ENCODE results near the gene SOSTDC1.
A peak's percentile ranks its signal among the peaks of the same experiment; 100 is the strongest.
"Not testable (repeated sequence)": the region's sequence is repeated elsewhere in the genome, so short reads cannot be mapped to it uniquely, and the experiment has no call there.

Gene SOSTDC1

DNA sequence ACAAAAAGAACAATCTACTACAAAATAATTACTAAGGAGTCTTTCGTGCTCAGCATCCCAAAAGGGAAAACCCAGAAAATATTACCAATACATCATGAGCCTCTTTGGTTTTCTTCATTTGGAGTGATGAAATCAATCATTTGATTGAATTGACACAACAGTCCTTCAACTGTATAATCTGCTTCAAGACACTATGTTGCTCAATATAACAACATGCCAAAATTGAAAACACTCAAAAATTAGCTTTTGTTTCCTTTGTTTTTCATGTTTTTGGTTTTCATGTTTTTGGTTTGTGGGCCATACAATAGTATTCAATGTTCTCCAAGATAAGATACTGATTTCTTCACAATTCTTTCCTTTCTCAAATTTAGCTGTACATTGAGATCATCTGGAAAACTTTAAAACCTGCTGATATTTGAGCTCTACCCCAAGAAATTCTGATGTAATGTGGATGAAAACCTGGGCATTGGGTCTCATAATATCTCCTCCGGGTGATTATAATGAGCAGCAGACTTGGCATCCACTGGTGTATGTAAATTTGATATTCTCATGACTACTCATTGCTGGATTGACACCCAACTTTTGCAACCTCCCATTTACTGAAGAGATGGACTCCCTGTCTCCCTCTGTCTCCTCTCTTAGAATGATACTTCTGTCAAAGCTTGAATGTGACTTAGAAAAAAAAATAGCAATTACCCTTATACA is 4.6 kb downstream of the SOSTDC1 start:
- no peak for DNase-seq

DNA sequence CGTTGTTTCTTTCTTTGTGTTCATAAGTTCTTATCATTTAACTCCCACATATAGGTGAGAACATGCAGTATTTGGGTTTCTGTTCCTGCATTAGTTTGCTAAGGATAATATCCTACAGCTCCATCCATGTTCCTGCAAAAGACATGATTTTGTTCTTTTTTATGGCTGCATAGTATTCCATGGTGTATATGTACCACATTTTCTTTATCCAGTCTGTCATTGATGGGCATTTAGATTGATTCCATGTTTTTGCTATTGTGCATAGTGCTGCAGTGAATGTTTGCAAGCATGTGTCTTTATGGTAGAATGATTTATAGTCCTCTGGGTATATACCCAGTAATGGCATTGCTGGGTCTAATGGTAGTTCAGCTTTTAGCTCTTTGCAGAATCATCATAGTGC is 9.2 kb downstream of the SOSTDC1 start:
- DNase-seq: not testable (repeated sequence)

DNA sequence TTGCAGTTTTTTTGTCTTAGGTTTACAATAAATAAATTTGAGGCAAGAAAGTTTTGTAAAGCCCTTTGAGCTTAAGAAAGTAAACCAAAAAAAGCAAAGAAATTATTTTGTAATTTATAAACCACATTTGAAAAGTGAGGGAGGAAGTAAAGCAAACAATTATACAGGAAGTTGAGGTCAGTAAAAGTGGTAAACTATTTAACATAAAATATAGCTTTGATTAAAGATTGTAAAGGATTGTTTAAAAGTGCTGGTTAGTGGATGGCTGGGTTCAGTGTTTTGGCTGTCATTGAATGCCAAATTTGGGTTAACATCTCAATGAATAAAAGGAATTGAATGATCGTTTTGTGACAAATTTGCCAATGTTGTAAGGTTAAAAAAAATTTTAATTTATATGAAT is 9.9 kb downstream of the SOSTDC1 start:
- no peak for DNase-seq

DNA sequence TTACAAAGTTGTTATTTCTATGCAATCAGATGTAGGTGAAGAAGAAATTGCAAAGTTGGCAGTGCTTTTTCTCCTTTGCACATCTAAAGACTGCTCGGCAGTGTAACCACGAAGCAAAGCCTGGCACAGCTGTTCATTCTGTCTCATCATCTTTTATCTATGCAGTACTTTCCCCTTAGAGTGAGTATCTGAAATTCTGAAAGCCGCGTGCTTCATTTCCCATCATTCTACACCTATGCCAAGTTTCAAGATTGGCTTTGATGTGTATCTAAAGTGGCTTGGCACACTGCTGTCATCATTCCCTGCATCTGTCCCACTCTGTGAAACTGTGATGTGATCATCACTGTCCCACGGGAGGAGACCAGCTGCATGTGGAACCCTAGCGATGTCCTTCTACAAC is 15.2 kb downstream of the SOSTDC1 start:
- no peak for DNase-seq

DNA sequence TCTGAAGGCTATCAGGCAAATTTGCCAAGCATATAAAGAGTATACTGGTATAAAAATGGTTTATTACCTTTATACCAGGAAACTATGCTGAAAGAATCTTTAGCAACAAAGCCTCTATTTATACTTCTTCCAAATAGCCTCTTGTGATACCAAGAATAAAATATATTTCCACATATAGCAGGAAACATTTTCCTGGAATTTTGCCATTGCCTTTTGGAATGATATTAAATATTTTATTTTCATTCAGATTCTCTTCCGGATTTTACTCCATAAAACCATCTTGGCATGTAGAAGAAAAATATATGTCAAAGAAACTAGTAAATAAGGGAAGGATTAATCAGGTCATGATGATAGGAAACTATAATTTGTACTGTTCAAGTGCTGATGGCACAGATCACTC is 17.7 kb downstream of the SOSTDC1 start:
- DNase-seq: no peak

DNA sequence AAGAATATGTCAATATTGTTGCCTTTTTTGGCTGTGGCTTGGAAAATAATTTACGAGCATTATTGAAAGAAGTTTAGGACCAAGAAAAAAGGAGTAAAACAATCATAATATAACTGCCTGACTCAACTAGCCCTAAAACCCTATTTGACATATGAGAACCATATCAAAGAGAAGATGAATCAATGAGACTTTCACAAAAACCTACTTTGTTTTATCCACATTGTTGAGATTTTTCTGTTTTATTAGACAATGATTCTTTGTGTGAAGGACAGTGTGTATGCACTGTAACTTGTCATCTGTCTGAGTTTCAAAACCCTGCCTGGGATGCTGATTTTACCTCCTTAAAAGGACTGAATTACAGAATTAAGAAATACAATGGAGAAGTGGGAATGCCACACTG is 19.0 kb downstream of the SOSTDC1 start:
- no peak for DNase-seq

DNA sequence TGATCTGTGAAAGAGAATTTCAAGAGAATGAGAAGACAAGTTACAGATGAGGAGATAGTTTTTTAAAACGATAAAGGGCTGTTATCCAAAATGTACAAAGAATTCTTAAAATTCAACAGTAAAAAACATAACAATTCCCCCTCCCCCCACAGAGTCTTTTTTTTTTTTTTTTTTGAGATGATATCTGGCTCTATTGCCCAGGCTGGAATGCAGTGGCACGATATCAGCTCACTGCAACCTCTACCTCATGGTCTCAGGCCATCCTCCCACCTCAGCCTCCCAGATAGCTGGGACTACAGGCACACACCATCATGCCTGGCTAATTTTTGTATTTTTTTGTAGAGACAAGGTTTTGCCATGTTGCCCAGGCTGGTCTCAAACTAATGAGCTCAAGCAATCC is 21.7 kb downstream of the SOSTDC1 start:
- DNase-seq: not testable (repeated sequence)

DNA sequence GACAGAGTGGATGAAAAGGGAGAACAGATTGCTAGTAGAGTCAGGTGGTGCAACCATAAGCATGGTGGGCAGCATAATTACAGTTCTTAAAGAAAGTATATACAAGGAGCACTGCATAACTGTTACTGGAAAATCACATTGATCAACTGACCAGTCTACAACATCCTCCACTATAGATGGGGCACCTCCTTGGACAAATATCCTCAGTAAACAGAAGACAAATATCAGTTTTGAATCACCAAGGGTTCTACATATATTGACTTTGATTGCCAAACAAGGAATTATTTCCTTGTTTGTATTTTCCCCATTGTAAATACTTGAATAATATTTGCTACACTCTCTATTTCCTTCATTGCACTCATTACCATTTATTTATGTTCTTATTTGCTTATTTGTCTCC is 26.6 kb downstream of the SOSTDC1 start:
- no peak for DNase-seq

DNA sequence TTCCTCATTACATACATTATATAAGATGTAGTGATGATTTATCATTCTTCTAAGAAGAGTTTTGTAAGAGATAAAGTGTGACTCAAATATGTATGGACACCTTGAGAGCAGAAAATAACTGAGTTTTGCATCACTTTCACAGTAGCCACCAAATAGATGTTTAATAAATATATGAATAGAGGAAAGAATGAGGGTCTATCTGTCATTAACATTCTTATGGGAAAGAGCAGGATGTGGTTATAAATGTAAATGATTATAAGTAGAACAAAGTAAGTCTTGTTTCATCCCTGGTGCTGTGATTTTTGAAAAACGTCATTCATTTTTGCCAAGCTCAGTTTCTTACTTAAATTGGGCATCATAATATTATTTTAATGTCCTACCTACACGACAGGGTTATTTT is 29.2 kb downstream of the SOSTDC1 start:
- no peak for DNase-seq

DNA sequence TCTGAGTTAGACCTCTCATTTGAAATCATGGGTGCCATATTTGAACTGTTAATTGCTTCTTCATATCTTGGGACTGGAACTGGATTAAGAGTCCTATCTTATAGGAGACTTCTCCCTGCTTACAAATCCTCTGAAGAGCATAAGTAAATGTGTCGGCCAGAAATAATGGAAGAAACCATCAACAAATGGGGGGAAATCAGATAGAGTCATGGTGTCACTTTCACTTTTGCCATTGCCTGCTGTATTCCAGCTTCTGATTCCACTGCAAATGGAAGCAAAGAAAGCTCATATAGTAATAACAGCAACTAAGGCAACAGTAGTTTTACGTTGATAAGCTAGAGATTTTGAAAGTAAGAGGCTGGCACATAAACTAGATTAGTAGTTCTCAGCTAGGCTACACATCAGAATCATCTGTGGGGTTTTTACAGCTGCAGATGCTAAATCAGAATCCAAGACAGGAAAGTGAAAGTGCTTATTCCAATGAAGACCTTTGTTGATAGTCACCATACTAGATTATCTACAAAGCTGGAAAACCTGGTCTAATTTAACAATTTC is 31.9 kb downstream of the SOSTDC1 start:
- no peak for DNase-seq

DNA sequence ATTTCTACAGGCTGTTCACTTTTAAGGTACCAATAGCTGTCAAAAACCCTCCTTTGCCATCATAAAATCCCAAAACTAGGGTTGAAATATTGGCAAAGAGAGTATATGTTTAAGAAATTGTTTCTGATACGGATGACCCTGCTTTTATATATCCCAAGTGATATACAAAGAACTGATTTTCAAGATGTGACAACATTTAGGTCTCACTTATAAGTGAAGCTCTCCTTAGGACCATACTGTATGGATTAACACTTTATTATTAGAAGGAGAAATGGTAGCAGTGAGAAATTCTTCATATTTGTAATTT is 33.2 kb downstream of the SOSTDC1 start:
- no peak for DNase-seq

DNA sequence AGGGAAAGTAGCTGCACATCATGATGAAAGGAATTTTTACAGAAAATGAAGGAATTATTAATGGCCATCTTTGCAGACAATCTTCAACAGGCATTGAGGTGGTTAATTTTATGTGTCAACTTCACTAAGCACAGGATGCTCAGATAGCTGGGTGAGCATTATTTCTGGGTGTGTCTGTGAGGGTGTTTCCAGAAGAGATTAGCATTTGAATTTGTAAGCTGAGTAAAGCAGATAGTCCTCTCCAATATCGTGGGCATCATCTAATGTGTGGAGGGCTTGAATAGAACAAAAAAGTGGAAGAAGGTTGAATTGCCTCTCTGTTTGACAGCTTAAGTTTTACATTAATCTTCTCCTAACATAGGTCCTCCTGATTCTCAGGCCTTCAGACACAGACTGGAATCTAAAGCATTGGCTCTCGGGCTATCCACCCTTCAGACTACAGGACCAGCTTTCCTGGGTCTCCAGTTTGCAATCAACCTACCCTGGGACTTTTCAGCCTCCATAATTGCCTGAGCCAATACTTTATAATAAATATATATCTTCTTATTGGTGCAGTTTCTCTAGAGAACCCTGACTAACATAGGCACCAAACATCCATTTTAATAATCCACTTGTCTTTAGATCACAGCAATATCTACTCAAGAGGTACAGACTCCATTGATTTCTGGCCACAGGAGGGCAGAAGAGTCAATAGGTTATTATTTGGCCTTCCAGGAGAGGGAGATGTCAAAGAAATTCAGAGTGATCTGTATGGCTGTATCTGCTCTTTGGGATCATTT is 33.7 kb downstream of the SOSTDC1 start:
- DNase-seq: peak; percentile 56

DNA sequence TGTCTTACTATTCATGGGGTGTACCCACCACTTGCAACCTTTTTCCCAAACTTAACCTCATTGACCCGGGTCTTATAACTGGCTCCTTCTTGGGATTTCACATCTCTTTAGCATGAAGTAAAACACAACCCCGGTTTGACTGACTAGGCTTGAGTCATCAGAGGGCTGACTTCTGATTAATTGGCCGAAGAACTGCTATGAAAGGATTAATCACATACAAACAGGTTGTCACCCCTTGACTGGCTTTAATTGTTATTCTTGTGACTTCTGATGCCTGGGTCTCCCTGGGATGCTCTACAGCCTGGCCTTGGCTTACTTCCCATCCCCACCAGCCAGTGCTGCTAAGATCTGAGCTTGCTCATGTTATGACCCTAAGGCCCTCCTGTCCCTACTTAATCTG is 35.4 kb downstream of the SOSTDC1 start:
- no peak for DNase-seq

DNA sequence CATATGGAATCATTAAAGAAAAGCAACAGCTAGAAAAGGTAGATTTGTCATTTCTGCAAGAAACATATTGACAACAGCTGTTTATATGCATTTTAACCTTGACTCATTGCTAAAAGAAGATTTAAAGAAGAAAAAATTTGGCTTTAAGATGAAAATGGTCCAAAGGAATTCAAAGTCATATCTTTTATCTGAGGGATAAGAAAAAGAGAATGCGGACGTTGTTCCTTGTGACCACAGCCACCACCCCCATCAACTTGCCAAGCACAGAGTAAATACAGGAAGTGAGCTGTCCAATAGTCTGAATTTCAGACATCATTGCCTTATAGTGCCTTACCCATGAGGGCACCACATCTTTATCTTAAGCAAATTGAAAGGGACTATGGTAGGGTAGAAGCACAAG is 36.9 kb downstream of the SOSTDC1 start:
- DNase-seq: no peak

DNA sequence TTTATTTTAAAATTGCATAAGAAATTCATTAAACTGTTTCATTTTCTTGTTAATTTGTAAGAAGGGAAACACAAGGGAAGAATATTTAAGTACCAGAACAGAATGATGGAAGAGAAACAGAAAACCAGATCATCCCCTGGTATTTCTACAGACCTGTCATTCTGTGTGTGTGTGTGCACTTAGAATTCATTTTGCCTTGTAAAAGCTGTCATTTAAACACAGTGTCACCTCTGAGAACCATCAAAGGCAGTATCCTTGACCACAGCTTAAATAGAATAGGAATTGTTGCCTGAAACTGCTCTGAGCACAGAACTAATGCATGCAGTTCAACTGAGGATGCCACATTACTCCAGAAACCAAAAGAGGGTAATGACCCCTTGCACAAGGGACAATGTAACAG is 37.4 kb downstream of the SOSTDC1 start:
- DNase-seq: no peak

DNA sequence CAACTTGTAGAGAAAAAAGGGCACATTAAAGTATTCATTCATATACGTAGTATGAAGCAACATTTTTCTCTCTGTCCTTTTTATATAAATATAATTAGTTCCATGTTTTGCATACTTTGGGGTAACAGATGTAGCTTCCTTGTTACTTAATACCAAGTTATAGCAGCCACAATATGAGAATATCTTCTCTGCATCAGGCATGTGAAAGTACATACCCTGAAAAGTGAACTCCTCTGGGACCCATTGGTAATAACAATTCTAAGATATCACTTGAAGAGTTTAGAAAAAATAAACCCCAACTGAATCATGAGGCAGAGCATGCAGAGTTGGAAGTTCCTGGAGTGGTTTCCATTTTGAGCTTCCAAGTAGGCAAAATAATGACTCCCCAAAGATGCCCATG is 41.8 kb downstream of the SOSTDC1 start:
- DNase-seq: no peak

DNA sequence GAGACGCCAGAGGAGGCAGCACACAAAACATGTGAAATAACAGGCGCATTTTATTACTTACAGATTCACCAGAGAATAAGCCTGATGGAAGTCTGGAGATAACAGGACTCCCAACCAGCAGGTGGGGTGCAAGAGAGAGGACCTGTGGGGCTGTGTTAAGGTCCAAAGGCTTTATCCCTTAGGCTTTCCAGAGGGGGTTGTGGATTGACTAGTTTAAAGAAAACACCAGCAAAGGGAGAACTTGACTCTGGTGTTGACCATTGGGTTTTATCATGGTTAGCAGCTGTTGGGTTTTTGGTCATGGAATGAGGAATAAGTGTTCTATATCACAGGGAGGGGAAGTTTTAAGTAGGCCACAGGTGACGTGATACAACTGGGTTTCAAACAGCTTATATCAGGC is 42.6 kb downstream of the SOSTDC1 start:
- no peak for DNase-seq

DNA sequence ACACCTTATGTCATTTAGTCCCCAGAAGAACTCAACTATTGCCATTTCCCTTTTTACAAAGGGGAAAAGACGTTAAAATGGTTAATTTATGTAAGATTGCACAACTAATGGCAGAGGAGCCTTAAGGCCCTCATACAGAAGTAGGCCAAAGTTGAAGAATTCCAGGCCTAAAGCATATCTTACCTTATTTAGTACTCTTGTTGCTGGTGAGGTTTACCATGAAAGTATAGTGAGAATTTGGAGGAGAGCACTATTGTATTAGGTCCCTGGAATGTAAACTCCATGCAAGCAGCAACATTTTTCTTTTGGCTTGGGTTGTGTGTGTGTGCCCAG is 43.5 kb downstream of the SOSTDC1 start:
- no peak for DNase-seq

DNA sequence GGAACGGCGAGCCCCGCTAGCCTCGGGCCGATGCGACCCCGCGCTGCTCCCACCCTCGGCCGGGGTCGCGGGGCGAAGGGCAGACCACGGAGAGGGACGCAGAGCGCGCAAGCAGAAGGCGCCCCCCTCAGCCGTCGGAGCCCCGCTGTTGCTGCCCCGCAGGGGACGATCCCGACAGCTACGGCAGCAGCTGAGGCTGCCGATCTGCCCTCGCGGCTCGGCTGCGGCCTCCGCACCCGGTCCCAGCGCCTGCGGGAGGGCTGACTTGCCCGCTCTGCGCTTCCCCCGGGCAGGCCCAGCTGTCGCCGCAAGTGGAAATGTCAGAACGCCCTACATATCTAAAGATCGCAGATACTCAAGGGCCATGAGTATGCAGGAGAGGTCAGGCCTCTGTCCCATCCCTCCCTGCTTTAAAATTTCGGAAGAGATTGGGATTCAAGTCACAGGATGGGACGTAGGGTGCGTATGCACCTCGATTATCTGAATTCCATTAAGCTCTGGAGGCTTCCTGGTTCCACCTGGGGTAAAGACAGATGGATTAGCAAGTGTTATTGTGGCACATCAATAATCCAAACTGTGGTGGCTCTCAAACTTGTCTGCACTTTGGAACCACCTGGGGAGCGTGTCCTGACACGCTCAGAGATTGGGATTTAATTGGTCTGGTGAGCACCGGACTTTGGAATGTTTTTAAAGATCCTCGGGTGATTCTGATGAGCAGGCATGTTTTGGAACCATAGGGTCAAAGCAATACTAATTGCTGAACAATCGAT is 44.0 kb downstream of the SOSTDC1 start, which contains the start of gene CRPPA:
Gene CRPPA, minus strand, starts transcription at position 206 of the 770 bp plus-strand sequence. CDS start 216 bp downstream, outside the sequence.
- DNase-seq: peak; percentile 53

DNA sequence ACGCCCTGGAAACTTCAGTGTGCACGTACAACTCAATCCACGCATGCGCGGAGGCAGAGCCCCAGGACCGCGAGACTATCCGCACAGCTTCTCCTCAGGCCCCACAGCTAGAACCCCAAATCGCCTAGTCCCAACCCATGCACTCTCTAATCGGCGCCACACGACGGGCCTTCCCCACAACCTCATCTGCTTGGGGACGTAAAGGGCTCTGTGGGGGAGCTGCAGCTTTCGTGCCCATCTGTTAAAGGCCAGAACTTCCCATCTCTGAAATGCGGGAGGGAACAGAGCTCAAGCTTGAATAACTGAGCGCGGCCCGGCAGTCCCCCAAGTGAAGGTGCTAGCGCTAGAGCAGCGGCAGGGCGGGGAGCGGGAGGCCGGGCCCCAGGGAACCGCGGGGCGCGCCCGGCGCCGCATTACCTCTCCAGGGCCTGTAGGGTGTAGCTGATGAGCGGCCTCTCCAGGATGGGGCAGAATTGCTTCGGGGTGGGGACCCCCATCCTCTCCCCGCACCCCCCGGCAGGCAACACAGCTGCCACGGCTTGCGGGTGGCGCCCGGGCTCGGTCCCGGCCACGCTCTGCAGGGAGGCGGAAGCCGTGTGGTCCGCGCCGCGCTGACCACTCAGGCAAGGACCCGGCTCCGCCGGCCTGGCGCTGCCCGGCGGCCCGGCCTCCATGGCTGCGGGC is 44.7 kb downstream of the SOSTDC1 start:
- DNase-seq: peak; percentile 93

DNA sequence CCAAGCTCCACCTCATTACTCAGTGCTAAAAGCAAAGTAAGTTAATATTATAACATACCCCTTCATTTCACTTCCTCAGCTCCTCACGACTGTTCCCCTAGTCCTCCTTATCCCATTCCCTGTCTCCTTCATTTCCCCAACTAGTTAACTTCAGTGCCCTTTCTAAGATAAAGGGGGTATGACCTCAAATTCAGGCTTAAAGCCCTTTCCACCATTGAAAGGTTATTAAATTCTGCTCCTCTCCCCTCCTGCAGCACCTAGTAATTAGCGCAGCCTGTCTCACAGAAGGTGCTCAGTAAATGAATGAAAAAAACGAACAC is 45.2 kb downstream of the SOSTDC1 start:
- DNase-seq: no peak

DNA sequence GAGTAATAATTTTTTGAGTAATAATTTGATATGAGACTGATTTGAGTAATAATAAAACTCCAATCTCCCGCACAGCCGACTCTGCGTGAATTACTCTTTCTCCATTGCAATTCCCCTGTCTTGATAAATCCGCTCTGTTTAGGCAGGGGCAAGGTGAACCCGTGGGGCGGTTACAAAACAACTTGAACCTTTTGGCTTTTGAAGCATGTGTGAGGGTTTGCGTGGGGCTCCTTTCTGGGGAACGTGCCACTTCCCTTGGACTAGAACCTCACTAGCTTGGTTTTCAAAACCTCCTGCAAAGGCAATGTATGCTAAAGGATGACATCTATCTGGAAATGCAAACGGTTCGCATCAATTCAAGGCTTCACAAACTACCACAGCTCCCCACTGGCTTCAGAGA is 45.7 kb downstream of the SOSTDC1 start:
- no peak for DNase-seq

DNA sequence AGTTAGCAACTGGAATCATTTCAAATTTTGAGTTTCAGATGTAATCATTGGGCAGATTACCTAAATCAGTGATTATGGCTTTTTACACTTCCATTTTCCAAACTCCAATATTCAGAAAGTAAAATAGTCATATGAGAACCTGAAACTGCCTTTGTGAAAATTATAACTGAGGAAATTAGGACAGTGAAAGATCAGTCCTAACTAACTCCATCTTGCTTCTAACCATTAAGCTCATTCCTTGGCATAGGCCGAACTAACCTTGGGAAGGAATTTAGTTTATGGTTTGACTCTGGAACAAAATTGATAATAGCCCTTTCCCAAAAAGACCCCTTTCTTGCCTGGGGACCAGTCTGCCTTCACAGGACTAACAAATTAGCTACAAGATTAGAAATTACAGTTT is 46.4 kb downstream of the SOSTDC1 start:
- no peak for DNase-seq

Measured in NCI-H69 (cell line).